HEK293T (cell line): ENCODE results near the gene ZNF367.

Source experiments
- CTCF ChIA-PET: fragments of 350-600 bp; formaldehyde crosslinking; extraction: SDS; loops from one replicate; lab custom pipeline; 2021; ENCODE audit warnings: antibody characterized with exemption, inconsistent platforms; lab: Yijun Ruan, JAX
- POLR2A ChIA-PET: fragments of 350-600 bp; formaldehyde crosslinking; extraction: SDS; loops from one replicate; lab custom pipeline; 2020; ENCODE audit warnings: antibody characterized with exemption, inconsistent platforms; lab: Yijun Ruan, JAX
- DNase-seq: peaks from one replicate; pipeline ENCODE4 v3.0.0; 2012; ENCODE audit warnings: mixed read lengths; ENCODE audit errors: extremely low spot score
- ARNT ChIP-seq: fragments of 450-650 bp; IDR thresholded peaks from 2 replicates; pipeline ENCODE4 v1.6.1; 2017; ENCODE audit warnings: mild to moderate bottlenecking
- BHLHE40 ChIP-seq: fragments of 450-650 bp; IDR thresholded peaks from 2 replicates; pipeline ENCODE4 v1.6.1; 2016; ENCODE audit warnings: mild to moderate bottlenecking, moderate library complexity, borderline replicate concordance
- CTBP1 ChIP-seq: fragments of 450-650 bp; IDR thresholded peaks from 2 replicates; pipeline ENCODE4 v1.6.1; 2016; ENCODE audit warnings: borderline replicate concordance
- ELF4 ChIP-seq: fragments of 450-650 bp; IDR thresholded peaks from 2 replicates; pipeline ENCODE4 v1.6.1; 2017; ENCODE audit warnings: antibody characterized with exemption
- FOXA1 ChIP-seq: fragments of 450-650 bp; IDR thresholded peaks from 2 replicates; pipeline ENCODE4 v1.6.1; 2016; ENCODE audit warnings: mild to moderate bottlenecking
- FOXK2 ChIP-seq: fragments of 450-650 bp; IDR thresholded peaks from 2 replicates; pipeline ENCODE4 v1.6.1; 2016; ENCODE audit warnings: mild to moderate bottlenecking
- FOXM1 ChIP-seq: fragments of 450-650 bp; IDR thresholded peaks from 2 replicates; pipeline ENCODE4 v1.6.1; 2017; ENCODE audit warnings: mild to moderate bottlenecking, borderline replicate concordance
- HDGF ChIP-seq: fragments of 450-650 bp; IDR thresholded peaks from 2 replicates; pipeline ENCODE4 v1.6.1; 2017; ENCODE audit warnings: antibody characterized with exemption, borderline replicate concordance
- L3MBTL2 ChIP-seq: fragments of 450-650 bp; conservative IDR thresholded peaks from 2 replicates; pipeline ENCODE4 v1.6.1; 2016; ENCODE audit warnings: mild to moderate bottlenecking
- LEF1 ChIP-seq: fragments of 450-650 bp; IDR thresholded peaks from 2 replicates; pipeline ENCODE4 v1.6.1; 2017; ENCODE audit warnings: mild to moderate bottlenecking, borderline replicate concordance
- NFRKB ChIP-seq: fragments of 450-650 bp; IDR thresholded peaks from 2 replicates; pipeline ENCODE4 v1.6.1; 2016; ENCODE audit warnings: mild to moderate bottlenecking, moderate library complexity
- SP1 ChIP-seq: fragments of 450-650 bp; IDR thresholded peaks from 2 replicates; pipeline ENCODE4 v1.6.1; 2017
- SUZ12 ChIP-seq: fragments of 450-650 bp; IDR thresholded peaks from 2 replicates; pipeline ENCODE4 v1.6.1; 2016; ENCODE audit warnings: mild to moderate bottlenecking
- TARDBP ChIP-seq: fragments of 450-650 bp; IDR thresholded peaks from 2 replicates; pipeline ENCODE4 v1.6.1; 2016
- ZNF384 ChIP-seq: fragments of 450-650 bp; IDR thresholded peaks from 2 replicates; pipeline ENCODE4 v1.6.1; 2016
- TF ChIP-seq, protein P1 (sequence below): fragments of 450-650 bp; IDR thresholded peaks from 2 replicates; pipeline ENCODE4 v1.6.1; 2016

Gene ZNF367

DNA sequence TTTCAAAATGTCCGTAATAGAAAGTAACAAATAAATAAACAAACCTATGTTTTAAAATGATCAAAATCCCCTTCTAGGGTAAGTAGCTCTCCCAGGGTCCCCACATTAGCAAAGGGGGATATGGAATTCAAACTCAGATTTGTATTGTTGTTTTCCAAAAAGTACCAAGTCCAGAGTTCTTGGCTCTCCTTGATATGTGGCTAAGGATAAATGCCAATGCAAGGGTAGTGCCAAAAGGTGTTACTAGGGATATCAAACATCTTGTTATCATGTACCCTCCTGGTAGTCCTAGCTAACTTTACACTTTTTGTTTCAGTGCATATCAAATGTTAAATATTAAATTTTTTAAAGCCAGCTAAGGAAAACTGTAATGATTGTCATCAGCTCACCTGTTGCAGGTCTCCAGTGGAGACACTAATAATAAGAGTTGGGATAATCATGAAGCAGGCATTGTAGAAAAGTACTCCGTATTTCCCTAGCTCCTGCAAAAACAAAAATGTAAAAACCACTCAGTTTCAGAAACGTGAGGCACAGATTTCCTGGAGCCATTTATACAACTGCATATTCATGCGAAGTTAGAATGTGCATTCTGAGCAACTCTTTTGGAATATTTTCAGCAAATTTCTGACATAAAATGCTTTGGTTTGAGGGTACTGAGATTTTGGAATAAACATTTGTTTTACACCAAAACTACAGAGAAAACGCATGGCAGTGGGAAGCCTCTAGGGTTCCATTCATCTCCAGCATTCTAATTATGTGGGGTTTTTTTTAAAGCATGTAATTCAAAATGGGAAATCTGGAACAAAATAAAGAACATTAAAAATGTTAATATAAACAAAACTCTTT, 74.4 kb downstream of the ZNF367 start:
- POLR2A ChIA-PET: no interaction called here
- TF ChIP-seq SUZ12: no peak
- TF ChIP-seq ZNF384: no peak
- TF ChIP-seq L3MBTL2: no peak
- no peak for TF ChIP-seq FOXA1
- no peak for TF ChIP-seq TARDBP
- TF ChIP-seq BHLHE40: no peak
- TF ChIP-seq NFRKB: no peak
- TF ChIP-seq FOXM1: no peak
- TF ChIP-seq FOXK2: no peak
- CTCF ChIA-PET: interaction anchor here (1.9 kb wide), 1 partner anchor 16 kb away, joined by 7 read pairs; no protein-coding TSS in a partner anchor
- DNase-seq: no peak

DNA sequence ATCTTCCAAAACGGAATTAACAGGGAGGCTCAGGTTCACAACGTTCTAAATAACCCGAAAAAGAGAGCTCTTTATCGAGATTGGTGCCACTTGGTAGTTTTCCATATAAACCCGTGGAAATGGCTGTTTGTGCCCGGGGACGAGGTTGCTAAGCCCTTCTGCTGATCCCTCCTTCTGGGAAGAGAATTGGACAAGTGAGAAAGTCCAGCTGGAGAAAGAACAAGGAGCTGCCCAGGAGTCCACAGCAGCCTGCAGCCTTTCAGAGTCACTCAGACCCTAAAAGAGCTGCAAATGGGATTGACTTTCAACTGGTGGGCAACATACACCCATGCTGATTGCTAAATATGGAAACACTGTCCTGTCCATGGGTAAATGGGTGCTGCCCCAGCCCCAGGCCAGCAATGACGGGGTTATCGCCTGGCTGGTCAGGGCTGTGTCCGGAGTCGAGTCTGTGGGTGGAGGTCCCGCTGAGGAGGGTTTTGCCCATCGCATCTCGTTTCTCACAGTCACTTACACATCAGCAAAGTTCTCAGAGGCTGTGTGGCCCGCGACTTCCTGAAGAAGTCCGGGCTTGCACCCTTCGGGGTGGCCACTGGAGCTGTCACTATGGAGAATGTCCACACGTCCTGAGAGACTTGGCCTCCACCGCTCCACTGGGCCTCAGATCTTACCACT, 75.5 kb downstream of the ZNF367 start:
- TF ChIP-seq SUZ12 (no peak), SP1 (no peak)
- ChIA-PET CTCF (no interaction called here), POLR2A (no interaction called here)
- no peak for DNase-seq

DNA sequence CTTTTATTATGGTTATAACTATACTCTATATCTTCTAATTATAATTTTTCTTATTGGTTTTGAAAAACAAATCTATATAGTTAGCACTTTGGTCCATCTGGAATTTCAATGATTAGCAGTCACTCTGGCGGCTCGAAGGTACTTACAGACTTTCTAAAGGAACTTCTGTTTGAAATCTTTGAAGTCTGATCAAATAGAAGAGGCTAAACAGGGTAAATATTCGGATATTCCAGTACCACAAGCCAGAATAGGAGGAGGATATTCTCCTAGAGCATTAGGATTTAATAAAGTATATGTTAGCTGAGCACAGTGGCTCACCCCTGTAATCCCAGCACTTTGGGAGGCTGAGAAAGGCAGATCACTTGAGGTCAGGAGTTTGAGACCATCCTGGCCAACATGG, 77.5 kb downstream of the ZNF367 start:
- DNase-seq: no peak
- ChIA-PET CTCF (no interaction called here), POLR2A (no interaction called here)
- TF ChIP-seq LEF1 (no peak), ELF4 (no peak)

DNA sequence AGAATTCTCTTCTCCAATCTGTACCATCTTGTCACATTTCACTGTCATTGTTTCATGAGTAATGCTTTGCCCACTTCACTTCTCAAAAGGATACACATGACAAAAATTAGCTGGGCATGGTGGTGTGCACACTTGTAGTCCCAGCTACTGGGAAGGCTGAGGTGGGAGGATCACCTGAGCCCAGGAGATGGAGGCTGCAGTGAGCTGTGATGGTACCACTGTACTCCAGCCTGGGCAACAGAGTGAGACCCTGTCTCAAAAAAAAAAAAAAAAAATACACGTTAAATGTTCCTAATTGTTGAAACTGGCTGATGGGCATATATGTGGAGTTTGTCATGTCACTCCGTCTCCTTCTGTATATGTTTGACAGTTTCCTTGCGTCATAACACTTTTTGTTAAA, 79.9 kb downstream of the ZNF367 start:
- TF ChIP-seq L3MBTL2 (no peak), LEF1 (no peak), BHLHE40 (no peak), TARDBP (no peak), ZNF384 (no peak), CTBP1 (no peak), ELF4 (no peak), ARNT (no peak), FOXA1 (no peak), HDGF (no peak), FOXM1 (no peak), SP1 (no peak), SUZ12 (no peak), NFRKB (no peak), FOXK2 (no peak)
- TF ChIP-seq, protein P1, sequence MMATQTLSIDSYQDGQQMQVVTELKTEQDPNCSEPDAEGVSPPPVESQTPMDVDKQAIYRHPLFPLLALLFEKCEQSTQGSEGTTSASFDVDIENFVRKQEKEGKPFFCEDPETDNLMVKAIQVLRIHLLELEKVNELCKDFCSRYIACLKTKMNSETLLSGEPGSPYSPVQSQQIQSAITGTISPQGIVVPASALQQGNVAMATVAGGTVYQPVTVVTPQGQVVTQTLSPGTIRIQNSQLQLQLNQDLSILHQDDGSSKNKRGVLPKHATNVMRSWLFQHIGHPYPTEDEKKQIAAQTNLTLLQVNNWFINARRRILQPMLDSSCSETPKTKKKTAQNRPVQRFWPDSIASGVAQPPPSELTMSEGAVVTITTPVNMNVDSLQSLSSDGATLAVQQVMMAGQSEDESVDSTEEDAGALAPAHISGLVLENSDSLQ: no peak
- DNase-seq: no peak
- POLR2A ChIA-PET: no interaction called here
- CTCF ChIA-PET: no interaction called here
